ENCODE measurements around the gene RALGAPA2. TPM values are rescaled to one million over a fixed set of nuclear protein-coding genes. Genes with fewer than 3 reads are reported as not detected.

The RALGAPA2 gene
- polyA plus RNA-seq, 2 of the 4 experiments (the other 2 are of a cell fraction), result 4.0 to 4.7 TPM

DNA sequence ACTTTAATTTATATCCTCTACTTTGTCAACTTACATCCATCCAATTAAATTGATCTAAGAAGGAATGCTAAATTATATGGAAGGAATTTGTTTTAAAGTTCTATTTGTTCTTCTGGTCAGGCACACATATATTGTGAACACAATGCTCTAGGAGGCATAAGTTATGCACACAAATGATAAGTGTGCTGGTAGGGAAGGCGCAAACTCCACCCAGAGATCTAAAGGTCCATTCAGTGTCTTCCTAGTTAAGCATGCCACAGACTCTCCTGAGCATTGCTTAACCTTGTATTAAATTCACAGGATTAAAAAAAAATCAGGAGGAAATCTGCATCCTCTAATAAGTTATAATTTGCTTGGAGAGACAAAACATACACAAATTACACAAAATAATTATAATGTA lies 127.3 kb downstream of the RALGAPA2 start:
- no peaks in the 10 kb centered on the region for H3K9me3 ChIP-seq
- H3K27ac ChIP-seq, result no peak overlapping the region
- ATAC-seq (no peak), FAIRE-seq (no peak), DNase-seq (ENCODE audit: low read depth in 1 of 2, low spot score in 1 of 2) (no peak)
- TF ChIP-seq HOXB13 (CRISPR knock-in tag; IDR thresholded peaks at IDR 0.05; ENCODE audit: low read depth) (no peak), ZSCAN20 (CRISPR knock-in tag; IDR thresholded peaks at IDR 0.05) (no peak), ESRRA (IDR thresholded peaks at IDR 0.05; ENCODE audit: borderline replicate concordance, low read length) (no peak), MAFK (IDR thresholded peaks at IDR 0.05; ENCODE audit: partially characterized antibody) (no peak), ZC3H11A (IDR thresholded peaks at IDR 0.05) (no peak), ZFP36 (IDR thresholded peaks at IDR 0.05; ENCODE audit: borderline replicate concordance, partially characterized antibody) (no peak), MYC (IDR thresholded peaks at IDR 0.05; ENCODE audit: borderline replicate concordance, low read length) (no peak), HOXB5 (CRISPR knock-in tag; IDR thresholded peaks at IDR 0.05) (no peak)
- TF ChIP-seq, protein P1, sequence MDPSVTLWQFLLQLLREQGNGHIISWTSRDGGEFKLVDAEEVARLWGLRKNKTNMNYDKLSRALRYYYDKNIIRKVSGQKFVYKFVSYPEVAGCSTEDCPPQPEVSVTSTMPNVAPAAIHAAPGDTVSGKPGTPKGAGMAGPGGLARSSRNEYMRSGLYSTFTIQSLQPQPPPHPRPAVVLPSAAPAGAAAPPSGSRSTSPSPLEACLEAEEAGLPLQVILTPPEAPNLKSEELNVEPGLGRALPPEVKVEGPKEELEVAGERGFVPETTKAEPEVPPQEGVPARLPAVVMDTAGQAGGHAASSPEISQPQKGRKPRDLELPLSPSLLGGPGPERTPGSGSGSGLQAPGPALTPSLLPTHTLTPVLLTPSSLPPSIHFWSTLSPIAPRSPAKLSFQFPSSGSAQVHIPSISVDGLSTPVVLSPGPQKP (IDR thresholded peaks at IDR 0.05; ENCODE audit: low read depth, low read length), result no peak
- 92% methylated on average over 1 of the region's 1 CpG for WGBS (ENCODE audit: missing lambda C conversion rate)
- H3K4me1 ChIP-seq, result no peaks in the 10 kb centered on the region
- CTCF ChIA-PET, result interaction anchor here (0.9 to 2.9 kb wide), 3 partner anchors 9 to 501 kb away, joined by 3 to 11 read pairs (median 3); no protein-coding TSS in a partner anchor
- no peak overlapping the region for H3K4me3 ChIP-seq
- H3K4me2 ChIP-seq, result no peak overlapping the region
- POLR2A ChIA-PET, result no interaction called here

DNA sequence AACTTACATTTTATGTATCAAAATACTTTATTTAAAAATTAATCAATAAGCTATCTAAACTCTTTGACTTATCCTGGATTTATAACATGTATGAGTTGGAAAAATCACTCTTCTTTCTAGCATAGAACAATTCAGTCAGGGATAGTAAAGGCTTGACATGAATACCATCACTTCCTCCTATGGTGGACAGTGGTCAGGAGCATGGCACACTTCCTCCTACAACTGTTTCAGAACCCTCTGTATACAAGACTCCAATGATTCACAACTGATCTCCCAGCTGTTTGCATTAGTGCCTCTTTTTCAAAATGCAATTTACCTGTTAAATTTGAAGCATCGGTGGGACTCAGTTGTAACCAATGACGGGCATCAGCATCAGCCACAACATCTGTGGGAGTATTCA lies 129.7 kb downstream of the RALGAPA2 start:
- WGBS (ENCODE audit: missing lambda C conversion rate), result 96% methylated on average over 2 of the region's 2 CpGs
- H3K4me1 ChIP-seq, result no peaks in the 10 kb centered on the region
- ChIA-PET POLR2A (no interaction called here), CTCF (interaction anchor here (1.6 to 5.0 kb wide), 2 partner anchors 11 to 14 kb away, joined by 4 to 29 read pairs; no protein-coding TSS in a partner anchor)
- DNase-seq (ENCODE audit: low read depth in 1 of 2, low spot score in 1 of 2) (no peak), ATAC-seq (no peak), FAIRE-seq (no peak)
- no peak overlapping the region for H3K4me3 ChIP-seq
- TF ChIP-seq MAFK (IDR thresholded peaks at IDR 0.05; ENCODE audit: partially characterized antibody) (no peak), ZC3H11A (IDR thresholded peaks at IDR 0.05) (no peak)
- TF ChIP-seq, protein P2, sequence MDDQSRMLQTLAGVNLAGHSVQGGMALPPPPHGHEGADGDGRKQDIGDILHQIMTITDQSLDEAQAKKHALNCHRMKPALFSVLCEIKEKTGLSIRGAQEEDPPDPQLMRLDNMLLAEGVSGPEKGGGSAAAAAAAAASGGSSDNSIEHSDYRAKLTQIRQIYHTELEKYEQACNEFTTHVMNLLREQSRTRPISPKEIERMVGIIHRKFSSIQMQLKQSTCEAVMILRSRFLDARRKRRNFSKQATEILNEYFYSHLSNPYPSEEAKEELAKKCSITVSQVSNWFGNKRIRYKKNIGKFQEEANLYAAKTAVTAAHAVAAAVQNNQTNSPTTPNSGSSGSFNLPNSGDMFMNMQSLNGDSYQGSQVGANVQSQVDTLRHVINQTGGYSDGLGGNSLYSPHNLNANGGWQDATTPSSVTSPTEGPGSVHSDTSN (IDR thresholded peaks at IDR 0.05), result no peak
- H3K27ac ChIP-seq, result no peak overlapping the region
- no peak overlapping the region for H3K4me2 ChIP-seq
- H3K9me3 ChIP-seq, result no peaks in the 10 kb centered on the region

DNA sequence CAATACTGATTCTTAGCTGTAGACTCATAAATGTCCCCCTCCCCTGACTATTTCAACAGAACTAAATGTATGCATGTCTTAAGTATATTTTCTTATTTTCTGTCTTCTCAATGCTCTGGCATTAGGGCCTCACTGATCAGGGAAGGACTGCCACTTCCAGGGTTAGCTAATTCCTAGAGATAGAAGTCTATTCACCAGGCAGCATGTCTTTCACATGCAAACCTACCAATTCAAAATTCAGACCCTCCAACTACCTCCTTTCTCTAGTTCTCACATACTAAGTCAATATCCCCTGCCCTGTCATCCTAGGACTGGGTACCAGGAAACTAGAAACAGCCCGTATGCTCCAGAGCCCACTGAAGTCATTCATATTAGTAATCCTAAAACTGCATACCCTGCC lies 132.3 kb downstream of the RALGAPA2 start:
- Histone ChIP-seq H3K9me3 (no peaks in the 10 kb centered on the region), H3K4me2 (no peak overlapping the region), H3K4me1 (no peaks in the 10 kb centered on the region), H3K27ac (no peak overlapping the region), H3K4me3 (no peak overlapping the region)
- WGBS (ENCODE audit: missing lambda C conversion rate), result 93% methylated on average over 1 of the region's 1 CpG
- no peak for TF ChIP-seq KDM5A (IDR thresholded peaks at IDR 0.05)
- ChIA-PET POLR2A (no interaction called here), CTCF (interaction anchor here (1.2 to 5.0 kb wide), 5 partner anchors 13 to 497 kb away, joined by 3 to 29 read pairs (median 5); no protein-coding TSS in a partner anchor)
- FAIRE-seq, result no peak
- no peak for ATAC-seq
- no peak for DNase-seq (ENCODE audit: low read depth in 1 of 2, low spot score in 1 of 2)

DNA sequence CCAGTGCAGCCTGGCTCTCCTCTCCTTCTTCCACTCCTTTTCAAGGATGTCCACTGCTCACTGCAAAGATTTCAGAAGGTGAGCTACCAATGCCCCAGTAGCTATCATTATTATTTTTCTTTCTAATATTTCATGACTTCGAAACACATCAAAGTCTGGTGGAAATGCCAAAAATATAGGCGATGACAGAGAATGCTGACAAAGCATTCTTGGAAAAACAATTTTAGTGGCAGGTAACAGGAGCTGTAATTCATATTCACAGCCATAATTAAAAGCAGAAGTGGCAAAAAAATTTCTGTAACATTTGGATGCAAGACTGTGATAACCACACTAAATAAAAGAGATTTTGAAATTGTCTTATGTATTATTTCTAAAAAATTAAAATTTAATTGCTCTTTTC lies 133.6 kb downstream of the RALGAPA2 start:
- ATAC-seq (no peak), FAIRE-seq (no peak), DNase-seq (ENCODE audit: low read depth in 1 of 2, low spot score in 1 of 2) (no peak)
- Histone ChIP-seq H3K4me1 (no peaks in the 10 kb centered on the region), H3K4me3 (no peak overlapping the region), H3K4me2 (no peak overlapping the region), H3K9me3 (no peaks in the 10 kb centered on the region), H3K27ac (no peak overlapping the region)
- WGBS (ENCODE audit: missing lambda C conversion rate), result 91% methylated on average over 2 of the region's 2 CpGs
- no peak for TF ChIP-seq HDAC2 (IDR thresholded peaks at IDR 0.05)
- TF ChIP-seq MAFK (IDR thresholded peaks at IDR 0.05; ENCODE audit: partially characterized antibody), result peak; percentile 94
- CTCF ChIA-PET, result interaction anchor here (0.7 to 5.0 kb wide), 4 partner anchors 12 to 495 kb away, joined by 3 to 29 read pairs (median 5); no protein-coding TSS in a partner anchor
- POLR2A ChIA-PET, result no interaction called here

DNA sequence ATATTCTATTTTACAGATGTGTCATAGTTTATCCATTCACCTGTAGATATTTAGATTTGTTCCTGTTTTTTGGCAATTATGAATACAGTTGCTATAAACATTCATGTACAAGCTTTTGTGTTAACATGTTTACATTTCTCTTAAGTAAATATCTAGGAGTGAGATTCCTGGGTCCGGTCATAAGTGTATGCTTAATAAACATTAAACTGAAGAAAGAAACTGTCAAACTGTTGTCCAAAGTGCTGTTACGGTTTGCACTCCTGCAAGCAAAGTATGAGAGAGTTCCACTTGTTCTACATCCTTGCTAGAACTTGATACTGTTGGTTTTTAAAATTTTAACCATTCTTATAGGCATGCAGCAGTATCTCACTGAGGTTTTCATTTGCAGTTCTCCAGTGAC lies 138.6 kb downstream of the RALGAPA2 start:
- DNase-seq (ENCODE audit: low read depth in 1 of 2, low spot score in 1 of 2) (no peak), ATAC-seq (no peak), FAIRE-seq (peak; percentile 49)
- ChIA-PET POLR2A (no interaction called here), CTCF (interaction anchor here (1.1 to 1.6 kb wide), 2 partner anchors 8 to 20 kb away, joined by 3 to 7 read pairs; no protein-coding TSS in a partner anchor)
- H3K27ac ChIP-seq, result no peak overlapping the region
- H3K4me1 ChIP-seq, result no peaks in the 10 kb centered on the region
- no peaks in the 10 kb centered on the region for H3K9me3 ChIP-seq
- TF ChIP-seq JUN (IDR thresholded peaks at IDR 0.05) (no peak), NPAS2 (CRISPR knock-in tag; IDR thresholded peaks at IDR 0.05; ENCODE audit: borderline replicate concordance) (no peak), EP300 (IDR thresholded peaks at IDR 0.05) (no peak), EHMT2 (IDR thresholded peaks at IDR 0.05; ENCODE audit: low read depth) (no peak), POLR2A (IDR thresholded peaks at IDR 0.05; ENCODE audit: low read length) (no peak), EHF (CRISPR knock-in tag; IDR thresholded peaks at IDR 0.05) (no peak), MAZ (IDR thresholded peaks at IDR 0.05; ENCODE audit: borderline replicate concordance, low read depth, low read length) (no peak), SMC3 (IDR thresholded peaks at IDR 0.05) (no peak), ZFP36 (IDR thresholded peaks at IDR 0.05; ENCODE audit: borderline replicate concordance, partially characterized antibody) (no peak)
- TF ChIP-seq, protein P3, sequence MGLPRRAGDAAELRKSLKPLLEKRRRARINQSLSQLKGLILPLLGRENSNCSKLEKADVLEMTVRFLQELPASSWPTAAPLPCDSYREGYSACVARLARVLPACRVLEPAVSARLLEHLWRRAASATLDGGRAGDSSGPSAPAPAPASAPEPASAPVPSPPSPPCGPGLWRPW (IDR thresholded peaks at IDR 0.05), result no peak
- H3K4me3 ChIP-seq, result no peak overlapping the region
- 35% methylated on average over 2 of the region's 2 CpGs for WGBS (ENCODE audit: missing lambda C conversion rate)
- H3K4me2 ChIP-seq, result no peak overlapping the region
